ENCODE measurements around the gene SAMM50.

The SAMM50 gene

GRCh38 chr22:43988116-43988820 is 33.0 kb downstream of the SAMM50 start:
- no peaks in the 10 kb centered on the region for H3K27me3 ChIP-seq (ENCODE audit: control insufficient read depth, insufficient read depth, low read length)
- no peaks in the 10 kb centered on the region for H3K9me3 ChIP-seq (ENCODE audit: control insufficient read depth, insufficient read depth, low read length)
- no peaks in the 10 kb centered on the region for H3K4me1 ChIP-seq (ENCODE audit: control insufficient read depth, insufficient read depth, low read length)
- H3K36me3 ChIP-seq (ENCODE audit: control insufficient read depth, insufficient read depth, low read length), result peaks cover 35% of the 10 kb centered on the region
- H3K4me3 ChIP-seq (ENCODE audit: low read depth, low read length), result no peak overlapping the region
- H3K9ac ChIP-seq (ENCODE audit: low read depth, low read length), result no peak overlapping the region

GRCh38 chr22:43988960-43989359 is 33.7 kb downstream of the SAMM50 start:
- H3K9ac ChIP-seq (ENCODE audit: low read depth, low read length), result no peak overlapping the region
- H3K27me3 ChIP-seq (ENCODE audit: control insufficient read depth, insufficient read depth, low read length), result no peaks in the 10 kb centered on the region
- peaks cover 32% of the 10 kb centered on the region for H3K36me3 ChIP-seq (ENCODE audit: control insufficient read depth, insufficient read depth, low read length)
- H3K9me3 ChIP-seq (ENCODE audit: control insufficient read depth, insufficient read depth, low read length), result no peaks in the 10 kb centered on the region
- H3K4me3 ChIP-seq (ENCODE audit: low read depth, low read length), result no peak overlapping the region
- no peaks in the 10 kb centered on the region for H3K4me1 ChIP-seq (ENCODE audit: control insufficient read depth, insufficient read depth, low read length)

GRCh38 chr22:43990044-43990443 is 34.8 kb downstream of the SAMM50 start:
- Histone ChIP-seq H3K27me3 (ENCODE audit: control insufficient read depth, insufficient read depth, low read length) (no peaks in the 10 kb centered on the region), H3K4me1 (ENCODE audit: control insufficient read depth, insufficient read depth, low read length) (no peaks in the 10 kb centered on the region), H3K9me3 (ENCODE audit: control insufficient read depth, insufficient read depth, low read length) (no peaks in the 10 kb centered on the region), H3K9ac (ENCODE audit: low read depth, low read length) (no peak overlapping the region), H3K36me3 (ENCODE audit: control insufficient read depth, insufficient read depth, low read length) (peaks cover 40% of the 10 kb centered on the region), H3K4me3 (ENCODE audit: low read depth, low read length) (no peak overlapping the region)

GRCh38 chr22:43991316-43992020 is 36.2 kb downstream of the SAMM50 start:
- Histone ChIP-seq H3K4me3 (ENCODE audit: low read depth, low read length) (no peak overlapping the region), H3K27me3 (ENCODE audit: control insufficient read depth, insufficient read depth, low read length) (no peaks in the 10 kb centered on the region), H3K4me1 (ENCODE audit: control insufficient read depth, insufficient read depth, low read length) (no peaks in the 10 kb centered on the region), H3K36me3 (ENCODE audit: control insufficient read depth, insufficient read depth, low read length) (peaks cover 49% of the 10 kb centered on the region), H3K9me3 (ENCODE audit: control insufficient read depth, insufficient read depth, low read length) (no peaks in the 10 kb centered on the region), H3K9ac (ENCODE audit: low read depth, low read length) (no peak overlapping the region)

- Histone ChIP-seq H3K4me1 (ENCODE audit: control insufficient read depth, insufficient read depth, low read length) (no peaks in the 10 kb centered on the region), H3K36me3 (ENCODE audit: control insufficient read depth, insufficient read depth, low read length) (peaks cover 52% of the 10 kb centered on the region), H3K4me3 (ENCODE audit: low read depth, low read length) (no peak overlapping the region), H3K27me3 (ENCODE audit: control insufficient read depth, insufficient read depth, low read length) (no peaks in the 10 kb centered on the region), H3K9ac (ENCODE audit: low read depth, low read length) (no peak overlapping the region), H3K9me3 (ENCODE audit: control insufficient read depth, insufficient read depth, low read length) (no peaks in the 10 kb centered on the region)
These were observed 37.1 kb downstream of the SAMM50 start for GRCh38 chr22:43992331-43992821.

GRCh38 chr22:43993072-43993760 is 38.0 kb downstream of the SAMM50 start:
- Histone ChIP-seq H3K4me3 (ENCODE audit: low read depth, low read length) (no peak overlapping the region), H3K36me3 (ENCODE audit: control insufficient read depth, insufficient read depth, low read length) (peaks cover 57% of the 10 kb centered on the region), H3K4me1 (ENCODE audit: control insufficient read depth, insufficient read depth, low read length) (no peaks in the 10 kb centered on the region), H3K9ac (ENCODE audit: low read depth, low read length) (no peak overlapping the region), H3K9me3 (ENCODE audit: control insufficient read depth, insufficient read depth, low read length) (no peaks in the 10 kb centered on the region), H3K27me3 (ENCODE audit: control insufficient read depth, insufficient read depth, low read length) (no peaks in the 10 kb centered on the region)

- Histone ChIP-seq H3K36me3 (ENCODE audit: control insufficient read depth, insufficient read depth, low read length) (peaks cover 54% of the 10 kb centered on the region), H3K9ac (ENCODE audit: low read depth, low read length) (no peak overlapping the region), H3K27me3 (ENCODE audit: control insufficient read depth, insufficient read depth, low read length) (no peaks in the 10 kb centered on the region), H3K4me1 (ENCODE audit: control insufficient read depth, insufficient read depth, low read length) (no peaks in the 10 kb centered on the region), H3K4me3 (ENCODE audit: low read depth, low read length) (no peak overlapping the region), H3K9me3 (ENCODE audit: control insufficient read depth, insufficient read depth, low read length) (no peaks in the 10 kb centered on the region)
These were observed 38.8 kb downstream of the SAMM50 start for GRCh38 chr22:43994006-43994405.

- H3K9ac ChIP-seq (ENCODE audit: low read depth, low read length), result no peak overlapping the region
- H3K27me3 ChIP-seq (ENCODE audit: control insufficient read depth, insufficient read depth, low read length), result no peaks in the 10 kb centered on the region
- no peaks in the 10 kb centered on the region for H3K4me1 ChIP-seq (ENCODE audit: control insufficient read depth, insufficient read depth, low read length)
- H3K36me3 ChIP-seq (ENCODE audit: control insufficient read depth, insufficient read depth, low read length), result peaks cover 51% of the 10 kb centered on the region
- no peaks in the 10 kb centered on the region for H3K9me3 ChIP-seq (ENCODE audit: control insufficient read depth, insufficient read depth, low read length)
- H3K4me3 ChIP-seq (ENCODE audit: low read depth, low read length), result no peak overlapping the region
These were observed 39.2 kb downstream of the SAMM50 start for GRCh38 chr22:43994416-43994815.

GRCh38 chr22:43995057-43995685 is 39.9 kb downstream of the SAMM50 start:
- Histone ChIP-seq H3K4me3 (ENCODE audit: low read depth, low read length) (no peak overlapping the region), H3K36me3 (ENCODE audit: control insufficient read depth, insufficient read depth, low read length) (peaks cover 47% of the 10 kb centered on the region), H3K4me1 (ENCODE audit: control insufficient read depth, insufficient read depth, low read length) (no peaks in the 10 kb centered on the region), H3K9ac (ENCODE audit: low read depth, low read length) (no peak overlapping the region), H3K9me3 (ENCODE audit: control insufficient read depth, insufficient read depth, low read length) (no peaks in the 10 kb centered on the region), H3K27me3 (ENCODE audit: control insufficient read depth, insufficient read depth, low read length) (no peaks in the 10 kb centered on the region)

- no peak overlapping the region for H3K9ac ChIP-seq (ENCODE audit: low read depth, low read length)
- no peaks in the 10 kb centered on the region for H3K9me3 ChIP-seq (ENCODE audit: control insufficient read depth, insufficient read depth, low read length)
- no peaks in the 10 kb centered on the region for H3K4me1 ChIP-seq (ENCODE audit: control insufficient read depth, insufficient read depth, low read length)
- H3K27me3 ChIP-seq (ENCODE audit: control insufficient read depth, insufficient read depth, low read length), result no peaks in the 10 kb centered on the region
- H3K4me3 ChIP-seq (ENCODE audit: low read depth, low read length), result no peak overlapping the region
- peaks cover 45% of the 10 kb centered on the region for H3K36me3 ChIP-seq (ENCODE audit: control insufficient read depth, insufficient read depth, low read length)
These were observed 40.5 kb downstream of the SAMM50 start for GRCh38 chr22:43995798-43996169.

GRCh38 chr22:43996170-43996980 is 41.1 kb downstream of the SAMM50 start:
- no peak overlapping the region for H3K9ac ChIP-seq (ENCODE audit: low read depth, low read length)
- H3K4me1 ChIP-seq (ENCODE audit: control insufficient read depth, insufficient read depth, low read length), result no peaks in the 10 kb centered on the region
- H3K9me3 ChIP-seq (ENCODE audit: control insufficient read depth, insufficient read depth, low read length), result no peaks in the 10 kb centered on the region
- no peak overlapping the region for H3K4me3 ChIP-seq (ENCODE audit: low read depth, low read length)
- H3K27me3 ChIP-seq (ENCODE audit: control insufficient read depth, insufficient read depth, low read length), result no peaks in the 10 kb centered on the region
- peaks cover 45% of the 10 kb centered on the region for H3K36me3 ChIP-seq (ENCODE audit: control insufficient read depth, insufficient read depth, low read length)

Measured in iPS-15b (cell line).